ENCODE results near the gene EVA1B.

Gene EVA1B

DNA sequence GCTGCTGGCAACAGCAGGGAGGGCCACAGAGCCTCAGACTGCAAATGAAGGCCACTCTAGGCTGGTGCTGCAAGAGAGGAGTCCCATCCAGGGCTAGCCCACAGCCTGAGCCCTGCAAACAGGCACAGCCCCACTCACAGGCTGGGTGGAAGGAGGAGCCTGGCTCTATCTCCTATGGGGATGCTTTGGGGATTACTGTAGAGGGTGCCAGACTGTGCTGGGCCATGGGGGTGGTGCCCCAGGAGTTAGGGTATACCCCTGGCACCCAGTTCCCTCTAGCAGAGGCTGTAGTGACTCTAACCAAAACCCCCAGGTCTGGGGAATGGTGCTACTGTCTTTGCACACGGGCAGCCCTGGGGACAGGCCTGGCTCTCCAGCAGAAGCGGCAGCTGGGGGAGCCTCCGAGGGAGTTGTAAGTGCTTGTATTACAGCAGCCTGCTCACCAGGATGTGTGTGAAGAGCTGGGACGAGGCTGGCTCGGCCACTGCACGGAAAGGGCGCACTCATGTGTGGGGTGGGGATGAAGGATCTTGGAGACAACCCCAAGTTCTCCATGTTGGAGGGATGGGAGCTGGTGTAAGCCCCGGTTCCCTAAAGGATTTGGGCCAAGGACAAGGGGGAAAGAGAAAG is 23.4 kb upstream of the EVA1B start:
- no peak for DNase-seq (ENCODE audit: low read depth in 2 of 2)

- no peak for DNase-seq (ENCODE audit: low read depth in 2 of 2)
Measured at GRCh38 chr1:36345353-36345752, 21.9 kb upstream of the EVA1B start.

GRCh38 chr1:36344395-36344680 is 20.9 kb upstream of the EVA1B start:
- no peak for DNase-seq (ENCODE audit: low read depth in 2 of 2)

- DNase-seq (ENCODE audit: low read depth in 2 of 2): no peak
Measured at GRCh38 chr1:36343651-36344394, 20.4 kb upstream of the EVA1B start.

DNA sequence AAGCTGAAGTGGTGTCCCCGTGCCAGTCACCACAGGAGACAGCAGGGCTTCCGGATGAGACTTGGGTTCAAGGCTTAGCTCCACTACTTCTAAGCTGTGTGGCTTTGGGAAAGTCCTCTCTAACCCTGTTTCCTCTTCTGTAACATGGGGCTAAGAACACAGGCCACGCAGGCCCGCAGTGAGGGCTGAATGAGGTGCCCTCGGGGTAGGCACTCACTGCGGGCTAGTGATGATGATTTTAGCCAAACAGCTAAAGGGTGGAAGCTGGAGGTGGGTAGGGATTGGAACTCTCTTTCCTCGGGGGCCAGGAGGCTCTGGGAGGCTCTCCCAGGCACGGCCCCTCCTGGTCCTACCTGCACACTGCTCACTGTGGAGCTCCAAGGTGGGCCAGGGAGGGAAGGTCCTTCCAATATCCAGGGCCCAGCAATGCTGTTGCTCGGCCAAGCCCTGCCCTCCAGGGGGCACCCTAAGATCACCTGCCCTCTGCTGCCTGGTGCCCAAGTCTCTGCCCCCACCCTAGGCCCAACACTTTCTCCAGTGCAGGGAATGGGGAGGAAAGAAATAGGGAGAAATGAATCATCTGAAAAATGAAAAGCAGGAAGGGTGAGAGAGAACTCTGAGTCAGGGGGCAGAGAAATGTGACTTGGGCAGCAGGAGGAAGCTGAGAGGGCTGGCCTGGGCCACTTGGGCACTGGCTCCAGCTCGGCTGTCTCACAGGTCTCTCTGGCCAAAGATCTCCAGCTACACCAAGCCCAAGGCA is 19.2 kb upstream of the EVA1B start:
- DNase-seq (ENCODE audit: low read depth in 2 of 2): no peak

- DNase-seq (ENCODE audit: low read depth in 2 of 2): no peak
Measured at GRCh38 chr1:36341626-36342320, 18.3 kb upstream of the EVA1B start.

- no peak for DNase-seq (ENCODE audit: low read depth in 2 of 2)
Measured at GRCh38 chr1:36339615-36340014, 16.2 kb upstream of the EVA1B start.

DNA sequence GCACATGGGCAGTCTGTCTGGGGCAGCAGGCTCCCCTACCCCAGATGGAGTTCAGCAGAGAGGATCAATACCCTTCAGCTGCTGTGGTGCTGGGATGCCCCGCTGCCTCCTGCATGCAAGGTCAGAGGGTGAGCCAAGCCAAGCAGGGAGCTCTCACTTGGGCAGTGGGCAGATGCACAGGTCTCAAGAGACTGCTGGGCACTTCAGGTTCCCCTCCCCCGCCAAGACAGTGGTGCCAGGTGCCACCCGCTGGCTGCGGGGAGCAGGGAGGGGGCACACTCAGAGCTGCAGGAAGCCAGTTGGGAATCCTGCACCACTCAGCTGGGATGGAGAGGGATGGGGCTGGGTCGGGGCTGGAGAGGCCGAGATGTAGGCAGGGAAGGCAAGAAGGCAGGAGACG is 15.8 kb upstream of the EVA1B start:
- no peak for DNase-seq (ENCODE audit: low read depth in 2 of 2)

DNA sequence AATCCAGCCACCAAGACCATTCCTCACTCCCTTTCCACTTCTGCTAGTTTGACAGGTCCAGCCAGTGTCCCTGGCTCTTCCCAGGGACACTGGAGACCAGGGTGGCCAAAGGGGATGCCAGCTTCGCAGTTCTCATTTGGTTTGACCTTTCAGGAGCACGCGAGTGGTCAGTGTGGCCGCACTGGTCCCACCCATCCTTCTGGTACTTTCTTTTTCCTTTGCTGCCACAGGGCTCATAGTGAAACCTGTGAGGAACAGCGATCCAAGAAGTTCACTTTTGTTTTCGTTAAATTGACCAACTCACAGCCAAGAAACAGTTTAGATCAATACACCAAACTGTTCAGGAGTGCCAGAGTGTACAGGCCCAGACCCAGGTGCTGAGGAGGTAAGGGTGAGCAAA is 14.4 kb upstream of the EVA1B start:
- DNase-seq (ENCODE audit: low read depth in 2 of 2): no peak

DNA sequence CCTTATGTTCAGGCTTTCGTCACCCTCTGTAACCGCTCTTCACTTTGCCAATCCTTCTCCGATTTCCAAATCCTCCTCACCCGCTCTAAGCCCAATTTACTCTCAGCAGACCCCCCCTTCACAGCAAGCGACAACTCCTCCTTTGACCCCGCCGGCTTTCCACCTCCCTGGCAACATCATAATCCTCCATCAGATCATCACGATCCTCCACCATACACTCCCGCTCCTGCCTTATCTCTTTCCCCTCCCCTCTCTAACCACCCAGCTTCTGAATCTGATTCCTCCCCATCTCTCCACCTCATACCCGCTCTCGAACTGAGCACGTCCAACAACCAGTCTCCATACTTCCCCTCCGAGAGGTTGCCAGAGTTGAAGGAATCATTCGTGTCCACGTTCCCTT is 7.5 kb upstream of the EVA1B start:
- no peak for DNase-seq (ENCODE audit: low read depth in 2 of 2)

DNA sequence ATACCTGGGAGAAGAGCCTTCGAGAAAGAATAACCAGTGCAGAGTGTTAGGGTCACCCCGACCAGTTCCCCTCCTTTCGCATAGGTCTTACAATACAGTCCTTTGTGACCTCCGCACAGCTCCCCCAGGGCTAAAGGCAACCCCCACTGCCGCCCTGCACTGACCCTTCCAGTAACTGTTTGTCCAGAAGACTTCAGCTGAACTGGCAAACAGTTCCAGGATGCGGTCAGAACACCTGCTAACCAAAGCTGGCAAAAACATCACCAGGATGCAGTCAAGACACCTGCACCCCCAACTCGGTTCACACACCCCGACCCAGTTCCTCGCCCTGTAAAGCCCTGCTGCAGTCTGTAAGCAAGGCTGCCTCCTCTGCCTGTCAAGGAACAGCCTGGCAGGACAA is 6.4 kb upstream of the EVA1B start:
- no peak for DNase-seq (ENCODE audit: low read depth in 2 of 2)

GRCh38 chr1:36328713-36329112 is 5.3 kb upstream of the EVA1B start:
- no peak for DNase-seq (ENCODE audit: low read depth in 2 of 2)

DNA sequence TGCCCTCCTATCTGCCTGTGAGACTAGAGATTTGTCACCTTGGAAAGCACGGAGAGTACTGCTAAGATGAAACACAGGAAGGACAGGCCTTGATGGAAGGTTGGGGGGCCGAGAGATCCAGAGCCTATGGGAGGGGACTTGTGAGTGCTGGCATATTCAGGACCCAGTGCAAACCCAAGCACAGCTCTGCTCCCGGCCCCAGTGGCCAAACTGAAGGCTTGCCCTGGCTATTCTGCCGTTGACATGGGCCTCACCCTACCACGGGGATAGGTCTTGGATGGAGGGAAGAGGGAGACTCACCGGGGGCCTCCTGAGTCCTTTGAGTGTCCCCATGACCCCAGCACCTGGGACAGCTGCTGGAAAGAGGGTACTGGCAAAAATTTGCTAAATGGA is 4.6 kb upstream of the EVA1B start:
- no peak for DNase-seq (ENCODE audit: low read depth in 2 of 2)

GRCh38 chr1:36327421-36328087 is 4.1 kb upstream of the EVA1B start:
- no peak for DNase-seq (ENCODE audit: low read depth in 2 of 2)

- DNase-seq (ENCODE audit: low read depth in 2 of 2): no peak
Measured at GRCh38 chr1:36326499-36326898, 3.1 kb upstream of the EVA1B start.

DNA sequence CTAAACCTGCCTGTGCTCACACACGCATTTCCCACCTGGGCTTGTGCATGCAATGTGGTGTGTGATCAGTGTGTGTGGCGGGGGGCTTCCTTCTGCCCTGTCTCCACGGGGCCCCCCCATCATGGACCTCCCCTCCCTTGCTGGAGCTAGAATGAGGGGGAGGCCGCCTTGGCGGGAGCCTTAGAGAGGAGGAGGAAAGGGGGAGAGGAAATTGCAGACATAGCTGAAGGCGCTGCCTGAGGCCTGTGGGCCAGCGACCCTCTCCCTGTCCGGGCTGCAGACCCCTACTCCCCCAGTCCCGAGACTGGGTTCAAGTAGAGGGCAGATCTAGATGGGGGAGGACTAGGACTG is 883 bp upstream of the EVA1B start:
- DNase-seq (ENCODE audit: low read depth in 2 of 2): no peak

GRCh38 chr1:36322786-36323635 is 434 bp downstream of the EVA1B start:
- peak; percentile 36 to 48 for DNase-seq (ENCODE audit: low read depth in 2 of 2)

DNA sequence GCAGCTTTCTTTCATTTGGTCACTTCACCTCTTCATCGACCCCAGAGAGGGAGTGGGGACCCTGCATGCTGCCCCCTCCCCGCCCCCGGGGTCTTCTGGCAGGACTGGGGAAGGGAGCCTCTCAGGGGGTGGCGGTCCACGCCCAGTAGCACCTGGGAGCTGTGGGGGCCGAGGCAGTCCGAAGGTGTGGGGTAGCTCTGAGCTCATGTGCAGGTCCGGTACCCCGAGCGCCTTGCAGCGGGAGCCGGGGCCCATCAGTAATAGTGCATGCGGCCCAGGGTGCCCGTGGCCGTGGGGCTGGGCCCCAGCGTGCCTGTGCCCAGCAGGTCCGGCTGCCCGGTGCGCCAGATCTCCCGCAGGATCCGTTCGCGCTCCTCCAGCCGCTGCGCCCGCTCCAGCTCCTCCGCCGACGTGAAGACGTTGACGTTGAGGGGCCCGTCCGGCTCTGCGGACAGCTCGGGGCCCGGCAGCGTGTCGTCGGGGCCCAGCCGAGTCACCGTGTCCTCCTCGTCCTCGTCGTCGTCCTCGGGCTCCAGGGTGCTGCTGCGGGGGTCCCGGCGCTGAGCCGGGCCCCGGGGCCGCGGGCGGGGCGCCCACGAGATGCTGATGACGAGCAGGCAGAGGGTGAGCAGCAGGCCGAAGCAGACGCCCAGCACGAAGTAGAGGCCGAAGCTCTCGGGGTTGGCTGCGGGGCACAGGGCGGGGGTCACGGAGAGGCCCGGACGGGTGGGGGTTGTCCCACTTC is 1.2 kb downstream of the EVA1B start:
- no peak for DNase-seq (ENCODE audit: low read depth in 2 of 2)

DNA sequence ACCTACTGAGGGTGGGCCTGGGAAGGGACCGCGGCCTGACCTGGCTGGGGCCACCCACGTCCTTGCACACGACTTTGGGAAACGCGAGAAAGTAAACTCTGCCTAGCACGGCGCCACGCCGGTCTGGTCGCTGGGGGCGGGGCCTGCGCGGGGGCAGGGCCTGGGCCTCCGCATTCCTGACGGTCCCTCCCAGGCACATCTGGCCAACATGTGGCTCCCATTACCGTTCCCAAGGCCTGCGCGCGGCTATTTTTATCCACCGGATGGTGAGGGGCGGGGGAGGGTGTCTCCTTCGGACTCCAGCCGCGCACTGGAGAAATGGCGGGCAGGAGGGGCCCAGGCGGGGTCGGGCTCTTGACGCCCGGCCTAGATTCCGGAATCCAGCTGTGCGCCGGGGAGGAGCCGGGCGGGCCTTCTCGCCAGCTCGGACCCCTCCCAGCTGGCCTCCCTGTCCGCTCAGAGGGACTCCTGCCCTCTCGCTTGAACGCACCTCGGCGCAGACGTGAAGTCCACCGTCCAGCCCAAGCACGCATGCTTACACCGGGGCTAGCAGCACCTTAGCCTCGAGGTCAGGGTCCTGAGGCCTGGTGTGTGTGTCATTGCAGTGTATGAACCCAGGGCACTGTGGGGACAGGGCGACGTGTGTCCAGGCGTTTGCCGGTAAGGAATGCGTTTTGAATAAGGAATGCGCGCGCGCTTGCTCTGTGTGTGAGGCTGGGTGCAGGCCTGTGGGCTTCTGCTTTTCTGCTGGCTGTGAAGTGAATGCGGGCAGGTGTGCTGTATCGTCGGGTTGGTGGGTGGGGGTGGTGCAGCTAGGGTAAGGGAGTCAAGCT is 2.1 kb downstream of the EVA1B start:
- DNase-seq (ENCODE audit: low read depth in 2 of 2): peak in 1 of 2 donors; percentile 28

GRCh38 chr1:36320767-36321118 is 2.7 kb downstream of the EVA1B start:
- DNase-seq (ENCODE audit: low read depth in 2 of 2): no peak

Data from stimulated activated CD8-positive, alpha-beta memory T cell treated with anti-CD3 and anti-CD28 coated beads, Interleukin-15, amount 100 ng/mL, for 48 hours (primary cell).